AG04450 (cell line): Measurements from ENCODE around the gene KASH5. TPM values are rescaled to one million over a fixed set of nuclear protein-coding genes. Genes with fewer than 3 reads are reported as not detected.

Experiments
- CTCF ChIA-PET: fragments of 300-600, 350-600 bp; formaldehyde crosslinking; extraction: SDS; loops from one replicate; lab custom pipeline; 2022; ENCODE audit warnings: antibody characterized with exemption, inconsistent platforms; lab: Charles Lee
- POLR2A ChIA-PET: fragments of 350-600 bp; formaldehyde crosslinking; extraction: SDS; loops from one replicate; lab custom pipeline; 2021; ENCODE audit warnings: antibody characterized with exemption, inconsistent platforms; lab: Yijun Ruan, JAX
- DNase-seq: peaks from one replicate; pipeline ENCODE4 v3.0.0-alpha.2; 2011; ENCODE audit warnings: low read depth, low spot score
- H3K27ac ChIP-seq: one replicate; pipeline ENCODE4 v1.5.1; 2012; ENCODE audit warnings: low read depth, low read length, control low read depth
- H3K27me3 ChIP-seq: one replicate; pipeline ENCODE4 v1.6.0; 2012; ENCODE audit warnings: low read length; ENCODE audit not compliant: control insufficient read depth, insufficient read depth
- H3K4me3 ChIP-seq: 2 replicates; pipeline ENCODE4 v1.5.1; 2011; ENCODE audit warnings: mild to moderate bottlenecking, low read depth, low read length, control low read depth
- H3K9me3 ChIP-seq: 2 replicates; pipeline ENCODE4 v1.5.1; 2012; ENCODE audit warnings: low read length; ENCODE audit not compliant: control insufficient read depth, insufficient read depth
- polyA plus RNA-seq: library from polyadenylated mRNA; depleted of rRNA; stranded (reverse); fragments of >200 nt; gene quantifications from 2 replicates; pipeline ENCODE4 v1.2.3, GENCODE V29; 2011
- TF ChIP-seq, protein P1 (sequence below): IDR thresholded peaks from 2 replicates; pipeline ENCODE4 v1.5.1; 2011; ENCODE audit warnings: low read depth, low read length, control low read depth, inconsistent platforms

The KASH5 gene
- polyA plus RNA-seq, 1 experiment = not detected

DNA sequence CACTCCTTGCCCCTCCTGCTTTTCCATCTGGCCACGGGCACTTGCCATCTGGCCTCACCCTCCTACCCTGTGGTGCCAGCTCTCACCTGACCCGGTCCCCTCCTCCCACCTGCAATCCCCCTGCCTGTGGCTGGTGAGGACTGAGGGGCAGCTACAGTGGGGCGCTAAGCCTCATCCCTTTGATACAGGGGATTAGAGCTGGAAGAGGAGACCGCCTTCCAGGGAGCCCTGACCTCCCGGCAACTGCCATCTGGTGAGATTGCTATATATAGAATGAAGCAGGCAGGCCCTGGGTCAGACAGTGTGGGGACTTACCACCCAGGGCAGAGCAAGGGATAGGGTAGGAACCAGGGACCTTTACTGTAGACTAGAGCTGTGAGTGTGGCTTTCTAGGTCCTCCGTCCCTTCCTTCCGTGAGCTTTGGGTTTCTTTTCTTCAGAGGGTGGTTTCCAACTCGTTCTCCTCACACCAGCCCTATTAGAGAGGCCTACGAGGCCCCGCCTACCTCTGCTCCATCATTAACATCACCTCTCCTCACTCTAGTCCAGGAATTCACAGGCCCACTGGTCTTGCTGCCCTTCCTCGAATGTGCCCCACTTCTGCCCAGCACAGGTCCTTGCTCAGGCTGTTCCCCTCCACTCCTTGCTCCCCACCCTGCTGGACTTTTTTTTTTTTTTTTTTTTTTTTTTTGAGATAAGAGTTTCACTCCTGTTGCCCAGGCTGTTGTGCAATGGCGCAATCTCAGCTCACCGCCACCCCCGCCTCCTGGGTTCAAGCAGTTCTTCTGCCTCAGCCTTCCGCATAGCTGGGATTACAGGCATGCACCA, 7.7 kb downstream of the KASH5 start:
- ChIA-PET CTCF (no interaction called here), POLR2A (no interaction called here)
- no peak for DNase-seq
- TF ChIP-seq, protein P1, sequence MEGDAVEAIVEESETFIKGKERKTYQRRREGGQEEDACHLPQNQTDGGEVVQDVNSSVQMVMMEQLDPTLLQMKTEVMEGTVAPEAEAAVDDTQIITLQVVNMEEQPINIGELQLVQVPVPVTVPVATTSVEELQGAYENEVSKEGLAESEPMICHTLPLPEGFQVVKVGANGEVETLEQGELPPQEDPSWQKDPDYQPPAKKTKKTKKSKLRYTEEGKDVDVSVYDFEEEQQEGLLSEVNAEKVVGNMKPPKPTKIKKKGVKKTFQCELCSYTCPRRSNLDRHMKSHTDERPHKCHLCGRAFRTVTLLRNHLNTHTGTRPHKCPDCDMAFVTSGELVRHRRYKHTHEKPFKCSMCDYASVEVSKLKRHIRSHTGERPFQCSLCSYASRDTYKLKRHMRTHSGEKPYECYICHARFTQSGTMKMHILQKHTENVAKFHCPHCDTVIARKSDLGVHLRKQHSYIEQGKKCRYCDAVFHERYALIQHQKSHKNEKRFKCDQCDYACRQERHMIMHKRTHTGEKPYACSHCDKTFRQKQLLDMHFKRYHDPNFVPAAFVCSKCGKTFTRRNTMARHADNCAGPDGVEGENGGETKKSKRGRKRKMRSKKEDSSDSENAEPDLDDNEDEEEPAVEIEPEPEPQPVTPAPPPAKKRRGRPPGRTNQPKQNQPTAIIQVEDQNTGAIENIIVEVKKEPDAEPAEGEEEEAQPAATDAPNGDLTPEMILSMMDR = no peak
- peaks cover 32% of the 10 kb centered on the region for H3K27me3 ChIP-seq
- H3K9me3 ChIP-seq = no peaks in the 10 kb centered on the region
- no peak overlapping the region for H3K27ac ChIP-seq
- no peak overlapping the region for H3K4me3 ChIP-seq

DNA sequence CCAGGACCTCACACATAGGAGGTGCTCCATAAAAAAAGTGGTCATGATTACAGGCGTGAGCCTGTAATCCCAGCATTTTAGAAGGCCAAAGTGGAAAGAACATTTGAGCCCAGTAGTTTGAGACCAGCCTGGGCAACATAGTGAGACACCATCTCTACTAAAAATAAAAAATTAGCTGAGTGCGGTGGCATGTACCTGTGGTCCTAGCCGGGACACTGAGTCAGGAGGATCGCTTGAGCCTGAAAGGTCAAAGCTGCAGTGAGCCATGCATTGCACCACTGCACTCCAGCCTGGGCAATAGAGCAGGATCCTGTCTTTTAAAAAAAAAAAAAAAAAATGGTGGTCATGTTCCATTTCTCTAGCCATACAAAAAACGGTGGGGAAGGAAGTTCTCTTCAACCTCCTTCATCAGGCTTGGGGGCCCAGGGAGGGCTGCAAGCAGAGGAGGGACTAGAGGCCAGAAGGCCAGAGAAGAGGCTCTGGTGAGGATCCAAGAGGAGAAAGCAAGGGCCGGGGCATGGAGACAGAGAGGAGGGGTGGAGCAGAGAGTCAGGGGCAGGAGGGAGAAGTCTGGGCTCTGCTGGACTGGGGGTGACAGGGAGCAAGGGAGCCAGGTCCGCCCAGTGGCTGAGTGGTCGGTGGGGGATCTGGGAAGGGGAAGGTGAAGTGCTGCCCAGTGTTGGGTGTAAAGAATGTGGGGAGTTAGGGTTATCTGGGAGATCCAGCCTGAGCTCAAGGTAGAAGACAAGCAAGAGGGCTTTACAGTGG, 8.9 kb downstream of the KASH5 start:
- no peak overlapping the region for H3K27ac ChIP-seq
- no peaks in the 10 kb centered on the region for H3K9me3 ChIP-seq
- CTCF ChIA-PET = no interaction called here
- no peak overlapping the region for H3K4me3 ChIP-seq
- H3K27me3 ChIP-seq = peaks cover 37% of the 10 kb centered on the region
- TF ChIP-seq, protein P1 = no peak
- POLR2A ChIA-PET = no interaction called here
- no peak for DNase-seq

DNA sequence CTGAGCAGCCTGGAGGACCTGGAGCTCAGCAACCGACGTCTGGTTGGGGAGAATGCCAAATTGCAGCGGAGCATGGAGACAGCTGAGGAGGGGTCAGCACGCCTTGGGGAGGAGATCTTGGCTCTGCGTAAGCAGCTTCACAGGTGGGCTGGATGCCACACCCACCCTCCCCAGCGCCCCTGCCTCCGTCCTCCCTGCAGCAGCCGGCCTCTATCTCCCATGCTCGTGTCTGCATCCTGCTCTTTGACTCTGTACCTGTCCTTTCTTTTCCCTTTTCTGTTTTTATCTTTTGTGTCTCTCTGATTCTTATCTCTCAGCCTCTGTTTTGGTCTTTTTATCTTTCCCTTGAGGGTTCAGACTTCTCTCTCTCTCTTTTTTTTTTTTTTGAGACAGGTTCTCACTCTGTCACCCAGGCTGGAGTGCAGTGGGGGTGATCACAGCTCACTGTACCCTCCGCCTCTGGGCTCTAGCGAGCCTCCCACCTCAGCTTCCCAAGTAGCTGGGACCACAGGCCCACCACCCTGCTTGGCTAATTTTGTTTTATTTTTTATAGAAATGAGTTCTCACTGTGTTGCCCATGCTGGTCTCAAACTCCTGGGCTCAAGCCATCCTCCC, 10.1 kb downstream of the KASH5 start:
- H3K27me3 ChIP-seq = peaks cover 38% of the 10 kb centered on the region
- no peak for DNase-seq
- H3K4me3 ChIP-seq = no peak overlapping the region
- no peaks in the 10 kb centered on the region for H3K9me3 ChIP-seq
- H3K27ac ChIP-seq = no peak overlapping the region
- TF ChIP-seq, protein P1 = no peak
- ChIA-PET POLR2A (no interaction called here), CTCF (no interaction called here)

DNA sequence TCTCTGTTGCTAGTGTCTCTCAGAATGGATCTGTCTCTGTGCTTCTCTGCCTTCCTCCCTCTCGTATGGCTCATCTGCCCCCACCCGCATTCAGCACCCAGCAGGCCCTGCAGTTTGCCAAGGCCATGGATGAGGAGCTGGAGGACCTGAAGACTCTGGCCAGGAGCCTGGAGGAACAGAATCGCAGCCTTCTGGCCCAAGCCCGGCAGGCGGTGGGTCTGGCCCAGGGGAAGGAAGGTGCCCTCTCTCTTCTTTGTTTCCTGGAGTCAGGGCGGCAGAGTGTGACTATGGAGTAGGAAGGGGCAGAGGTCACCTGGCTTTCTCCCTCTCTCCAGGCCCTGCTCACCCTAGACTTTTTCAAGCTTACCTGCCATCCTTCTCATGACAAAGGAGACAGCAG, 10.9 kb downstream of the KASH5 start:
- peaks cover 37% of the 10 kb centered on the region for H3K27me3 ChIP-seq
- no peaks in the 10 kb centered on the region for H3K9me3 ChIP-seq
- DNase-seq = no peak
- no peak overlapping the region for H3K4me3 ChIP-seq
- CTCF ChIA-PET = no interaction called here
- no peak overlapping the region for H3K27ac ChIP-seq
- POLR2A ChIA-PET = no interaction called here
- TF ChIP-seq, protein P1 = no peak
